ENCODE data around the gene APBA2.

Gene APBA2

DNA sequence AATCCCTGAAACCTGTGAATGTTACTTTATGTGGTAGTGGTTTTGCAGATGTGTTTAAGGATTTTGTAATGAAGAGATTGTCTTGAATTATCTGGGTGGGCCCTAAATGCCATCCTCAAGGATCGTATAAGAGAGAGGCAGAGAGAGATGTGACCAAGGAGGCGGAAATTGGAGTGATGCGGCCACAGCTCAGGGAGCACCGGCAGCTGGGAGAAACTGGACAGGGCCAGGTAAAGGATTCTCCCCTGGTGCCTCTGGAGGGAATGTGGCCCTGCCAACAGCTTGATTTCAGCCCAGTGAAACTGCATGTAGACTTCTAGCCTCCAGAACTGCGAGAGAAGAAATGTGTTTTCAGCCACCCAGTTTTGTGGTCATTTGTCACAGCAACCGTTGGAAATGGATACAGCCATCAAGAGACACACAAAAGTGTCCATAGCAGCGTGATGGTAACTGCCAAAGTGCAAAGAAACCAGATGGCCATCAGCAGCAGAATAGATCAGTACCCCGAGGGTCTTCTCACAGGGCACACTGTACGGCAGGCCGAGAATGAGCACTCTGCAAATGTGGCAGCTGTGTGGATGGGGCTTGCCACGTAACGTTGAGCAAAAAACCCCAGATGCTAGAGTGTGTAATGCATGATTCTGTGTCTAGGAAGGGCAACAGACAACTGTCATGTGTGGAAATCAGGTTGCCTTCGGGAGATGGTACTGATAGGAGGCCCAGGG lies 12.2 kb downstream of the APBA2 start:
- DNase-seq (ENCODE audit: insufficient read length, low spot score): no peak
- no peak for FAIRE-seq
- no peak for TF ChIP-seq CTCF (IDR thresholded peaks at IDR 0.05; ENCODE audit: insufficient read depth, missing control alignments)

GRCh38 chr15:28899061-28899738 lies 13.4 kb downstream of the APBA2 start:
- no peak for DNase-seq (ENCODE audit: insufficient read length, low spot score)
- no peak for FAIRE-seq
- no peak for TF ChIP-seq CTCF (IDR thresholded peaks at IDR 0.05; ENCODE audit: insufficient read depth, missing control alignments)

DNA sequence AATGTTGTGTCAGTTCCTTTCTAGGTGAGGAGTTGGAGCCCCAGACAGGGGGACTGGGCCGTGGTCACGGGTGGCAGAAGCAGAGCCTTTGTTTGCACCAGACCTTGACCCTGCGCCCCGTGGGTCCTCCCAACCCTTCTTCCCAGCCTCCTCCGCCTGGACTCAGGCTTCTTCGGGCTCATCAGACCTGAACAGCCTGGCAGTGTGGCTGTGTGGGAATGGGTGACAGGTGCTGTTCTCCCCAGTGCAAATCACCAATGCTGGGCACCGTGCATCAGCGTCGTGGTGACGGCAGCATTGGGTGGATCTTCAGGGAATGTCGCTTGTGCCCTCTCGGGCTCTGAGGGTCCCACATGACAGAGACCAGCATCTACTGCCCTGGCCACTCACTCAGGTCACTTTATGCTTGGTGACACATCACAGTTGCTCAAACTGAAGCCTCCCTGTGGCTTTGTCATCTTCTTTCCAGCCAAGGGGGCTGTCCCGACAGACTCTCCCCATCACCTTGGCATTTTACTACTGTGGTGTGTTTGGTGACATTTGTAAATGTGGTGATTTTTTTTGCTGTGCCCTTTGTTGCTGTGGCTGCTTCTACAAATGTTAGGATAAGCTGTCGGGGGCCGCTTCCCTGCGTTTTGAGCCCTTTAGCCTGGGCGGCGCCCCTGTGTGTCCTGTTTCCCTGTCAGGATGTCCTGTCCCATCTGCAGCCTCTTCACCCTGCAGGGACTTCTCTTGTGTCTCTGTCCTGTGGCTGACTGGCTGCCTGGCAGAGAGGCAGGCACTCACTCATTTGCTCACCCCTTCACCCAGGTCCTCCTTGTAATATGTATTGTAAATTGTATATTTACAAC lies 14.5 kb downstream of the APBA2 start:
- no peak for TF ChIP-seq CTCF (IDR thresholded peaks at IDR 0.05; ENCODE audit: insufficient read depth, missing control alignments)
- FAIRE-seq (no peak), DNase-seq (ENCODE audit: insufficient read length, low spot score) (no peak)

DNA sequence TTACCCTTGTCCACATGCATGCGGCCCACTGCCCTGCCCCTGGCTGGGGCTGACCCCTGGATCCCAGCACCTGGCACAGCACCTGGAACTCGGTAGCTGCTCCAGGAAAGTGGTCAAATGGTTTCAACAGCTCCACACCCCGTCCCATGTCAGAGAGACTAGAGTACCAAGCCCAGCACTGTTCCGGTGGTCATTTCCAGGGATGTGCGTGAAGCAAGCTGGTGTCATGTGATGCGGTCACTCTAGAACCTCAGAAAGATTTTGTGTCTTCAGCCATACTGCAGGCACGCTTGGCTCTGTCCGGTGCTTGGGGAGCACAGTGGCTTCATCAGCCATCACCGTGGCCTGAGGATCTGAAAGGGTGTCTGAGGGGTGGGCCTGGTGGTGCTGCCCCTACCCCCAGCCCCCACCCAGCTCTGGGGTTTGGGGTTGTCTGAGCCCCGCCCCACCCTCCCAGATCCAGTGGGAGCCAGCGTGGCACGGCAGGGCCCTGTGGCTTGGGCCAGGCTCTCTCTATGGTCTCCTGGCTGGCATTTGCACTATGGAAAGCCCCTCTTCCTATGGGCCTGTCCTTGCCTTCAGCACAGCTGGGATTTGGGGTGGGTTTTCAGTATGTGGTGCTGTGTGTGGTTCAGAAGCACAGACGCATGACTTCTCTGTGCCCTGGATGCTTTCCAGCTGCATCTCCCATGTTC lies 15.3 kb downstream of the APBA2 start:
- DNase-seq (ENCODE audit: insufficient read length, low spot score): no peak
- TF ChIP-seq CTCF (IDR thresholded peaks at IDR 0.05; ENCODE audit: insufficient read depth, missing control alignments): no peak
- FAIRE-seq: no peak

GRCh38 chr15:28901587-28901980 lies 15.8 kb downstream of the APBA2 start:
- FAIRE-seq: no peak
- DNase-seq (ENCODE audit: insufficient read length, low spot score): no peak
- no peak for TF ChIP-seq CTCF (IDR thresholded peaks at IDR 0.05; ENCODE audit: insufficient read depth, missing control alignments)

- FAIRE-seq (no peak), DNase-seq (ENCODE audit: insufficient read length, low spot score) (no peak)
- no peak for TF ChIP-seq CTCF (IDR thresholded peaks at IDR 0.05; ENCODE audit: insufficient read depth, missing control alignments)
Measured at GRCh38 chr15:28901987-28902745, 16.4 kb downstream of the APBA2 start.
